Lower leg skin (tissue), 3 donors: ENCODE results near the gene CD209.

Experiments used
- CTCF ChIP-seq, 3 donors: fragments of 450-650 bp; IDR thresholded peaks; one replicate each; pipeline ENCODE4 v1.5.1; 2016; ENCODE audit warnings: antibody characterized with exemption in 3 of 3, mild to moderate bottlenecking in 3 of 3, moderate library complexity in 2 of 3
- POLR2A ChIP-seq, 2 donors: fragments of 450-650 bp; IDR thresholded peaks; one replicate each; pipeline ENCODE4 v1.6.1; 2016 to 2017; ENCODE audit warnings: antibody characterized with exemption in 2 of 2, mild to moderate bottlenecking in 1 of 2, moderate library complexity in 1 of 2

- no peak for TF ChIP-seq CTCF (IDR thresholded peaks at IDR 0.05)
- no peak for TF ChIP-seq POLR2A (IDR thresholded peaks at IDR 0.05)
Observed at GRCh38 chr19:7783991-7784423, 36.7 kb upstream of the CD209 start.
